ENCODE results near the gene SYNE1.
"Not testable (repeated sequence)": the region's sequence is repeated elsewhere in the genome, so short reads cannot be mapped to it uniquely, and the experiment has no call there.

Gene SYNE1

GRCh38 chr6:152637296-152638047, at the start of gene SYNE1:
TSS of gene SYNE1 (minus strand) at chr6:152637362. CDS start at chr6:152628331, 9,031 bp downstream.
- no peak for DNase-seq

- no peak for DNase-seq
Observed at GRCh38 chr6:152685819-152686218, 48.7 kb upstream of the SYNE1 start.

- not testable (repeated sequence) for DNase-seq
Observed at GRCh38 chr6:152682935-152683334, 45.8 kb upstream of the SYNE1 start.

- DNase-seq = no peak
Observed at GRCh38 chr6:152682141-152682540, 45.0 kb upstream of the SYNE1 start.

- no peak for DNase-seq
Observed at GRCh38 chr6:152680879-152681517, 43.8 kb upstream of the SYNE1 start.

GRCh38 chr6:152680151-152680550, 43.0 kb upstream of the SYNE1 start:
- DNase-seq = no peak

- DNase-seq = no peak
Observed at GRCh38 chr6:152673236-152673635, 36.1 kb upstream of the SYNE1 start.

- no peak for DNase-seq
Observed at GRCh38 chr6:152671171-152671570, 34.0 kb upstream of the SYNE1 start.

- DNase-seq = peak; percentile 12
Observed at GRCh38 chr6:152669895-152670294, 32.7 kb upstream of the SYNE1 start.

- DNase-seq = no peak
Observed at GRCh38 chr6:152661776-152662175, 24.6 kb upstream of the SYNE1 start.

- DNase-seq = no peak
Observed at GRCh38 chr6:152651986-152652385, 14.8 kb upstream of the SYNE1 start.

GRCh38 chr6:152648105-152648504, 10.9 kb upstream of the SYNE1 start:
- DNase-seq = no peak

GRCh38 chr6:152646732-152647131, 9.6 kb upstream of the SYNE1 start:
- not testable (repeated sequence) for DNase-seq

- peak; percentile 61 for DNase-seq
Observed at GRCh38 chr6:152642578-152643375, 5.6 kb upstream of the SYNE1 start.

- peak; percentile 41 for DNase-seq
Observed at GRCh38 chr6:152636609-152637295, 410 bp downstream of the SYNE1 start.

GRCh38 chr6:152636021-152636608, 1.0 kb downstream of the SYNE1 start:
- DNase-seq = peak; percentile 32

GRCh38 chr6:152634773-152635172, 2.4 kb downstream of the SYNE1 start:
- DNase-seq = no peak

GRCh38 chr6:152632121-152632782, 4.9 kb downstream of the SYNE1 start:
- no peak for DNase-seq

- no peak for DNase-seq
Observed at GRCh38 chr6:152631376-152631775, 5.8 kb downstream of the SYNE1 start.

GRCh38 chr6:152630832-152631231, 6.3 kb downstream of the SYNE1 start:
- DNase-seq = no peak

GRCh38 chr6:152625213-152625612, 11.9 kb downstream of the SYNE1 start:
- peak; percentile 44 for DNase-seq

GRCh38 chr6:152614776-152615175, 22.4 kb downstream of the SYNE1 start:
- not testable (repeated sequence) for DNase-seq

Measured in NCI-H69 (cell line).